Naive thymus-derived CD4-positive, alpha-beta T cell (primary cell): ENCODE results near the gene OR6Y1. TPM values are rescaled to one million over a fixed set of nuclear protein-coding genes. Genes with fewer than 3 reads are reported as not detected.

ENCODE experiments used
- ATAC-seq: fragments of 150-1000 bp; cut with Tn5 transposase; 2 replicates; pipeline ENCODE4 v1.10.0; 2021; ENCODE audit warnings: mild to moderate bottlenecking, moderate library complexity
- CTCF ChIA-PET: fragments of 350-600 bp; sonication (Branson Sonifier 250); formaldehyde crosslinking; loops from one replicate; lab custom pipeline; 2021; ENCODE audit warnings: antibody characterized with exemption; lab: Charles Lee
- POLR2A ChIA-PET: fragments of 350-600 bp; sonication (Branson Sonifier 250); formaldehyde crosslinking; loops from one replicate; lab custom pipeline; 2021; ENCODE audit warnings: antibody characterized with exemption, inconsistent platforms; lab: Charles Lee
- DNase-seq, 9 donors: peaks; one replicate each; pipeline versions ENCODE4 v3.0.0 to v3.0.0-alpha.2; 2020 to 2022; ENCODE audit warnings: mixed read lengths in 1 of 9
- H3K27ac ChIP-seq: one replicate; pipeline ENCODE4 v1.7.0; 2013; ENCODE audit warnings: mild to moderate bottlenecking, low read depth, low read length, moderate library complexity
- H3K27me3 ChIP-seq, 2 donors: one replicate each; pipeline ENCODE4 v1.7.0; 2013; ENCODE audit warnings: low read length in 2 of 2, mild to moderate bottlenecking in 2 of 2, moderate library complexity in 2 of 2; ENCODE audit not compliant: control insufficient read depth in 2 of 2, insufficient read depth in 2 of 2
- H3K36me3 ChIP-seq, 3 experiments: 1 replicate in 2 of 3; 2 replicates in 1 of 3; pipeline ENCODE4 v1.7.0; 2013; ENCODE audit warnings: low read length in 3 of 3, mild to moderate bottlenecking in 3 of 3, moderate library complexity in 1 of 3; ENCODE audit not compliant: insufficient read depth in 3 of 3, control insufficient read depth in 2 of 3
- H3K4me1 ChIP-seq, 2 donors: one replicate each; pipeline ENCODE4 v1.7.0; 2013; ENCODE audit warnings: low read length in 2 of 2, mild to moderate bottlenecking in 2 of 2, moderate library complexity in 1 of 2; ENCODE audit not compliant: control insufficient read depth in 2 of 2, insufficient read depth in 2 of 2
- H3K4me3 ChIP-seq: 2 replicates; pipeline ENCODE4 v1.7.0; 2013; ENCODE audit warnings: mild to moderate bottlenecking, low read length
- H3K9me3 ChIP-seq, 3 experiments: 1 replicate in 2 of 3; 2 replicates in 1 of 3; pipeline ENCODE4 v1.7.0; 2013; ENCODE audit warnings: low read length in 3 of 3; ENCODE audit not compliant: control insufficient read depth in 2 of 3
- H3K27ac Mint-ChIP-seq, 9 donors: one replicate each; pipeline ENCODE4 v1.8.0; 2020 to 2022; ENCODE audit warnings: mixed read lengths in 9 of 9, mild to moderate bottlenecking in 8 of 9, moderate library complexity in 5 of 9, inconsistent platforms in 2 of 9
- H3K27me3 Mint-ChIP-seq, 5 donors: one replicate each; pipeline ENCODE4 v1.8.0; 2021 to 2022; ENCODE audit warnings: mixed read lengths in 5 of 5, mild to moderate bottlenecking in 1 of 5
- H3K36me3 Mint-ChIP-seq, 5 donors: one replicate each; pipeline ENCODE4 v1.8.0; 2020 to 2022; ENCODE audit warnings: mixed read lengths in 5 of 5, mild to moderate bottlenecking in 3 of 5, inconsistent platforms in 1 of 5
- H3K4me1 Mint-ChIP-seq, 7 donors: one replicate each; pipeline ENCODE4 v1.8.0; 2020 to 2022; ENCODE audit warnings: mixed read lengths in 7 of 7, mild to moderate bottlenecking in 3 of 7, inconsistent platforms in 1 of 7
- H3K4me3 Mint-ChIP-seq, 10 donors: one replicate each; pipeline ENCODE4 v1.8.0; 2020 to 2022; ENCODE audit warnings: mild to moderate bottlenecking in 10 of 10, mixed read lengths in 10 of 10, moderate library complexity in 6 of 10, inconsistent platforms in 2 of 10
- H3K9me3 Mint-ChIP-seq, 11 donors: one replicate each; pipeline ENCODE4 v1.8.0; 2020 to 2022; ENCODE audit warnings: mixed read lengths in 11 of 11, mild to moderate bottlenecking in 4 of 11, inconsistent platforms in 1 of 11, moderate library complexity in 1 of 11
- intact Hi-C, 2 donors: fragments of 100-400 bp; cut with micrococcal nuclease; formaldehyde crosslinking; loops; one replicate each; pipeline ENCODE4 v1.15.1; 2023
- polyA plus RNA-seq, 2 donors: library from polyadenylated mRNA; unstranded; fragments of 300-500 nt; fragmentation: Illumina TruSeq; gene quantifications; one replicate each; pipeline ENCODE4 v1.2.3, GENCODE V29; 2021
- total RNA-seq, 6 experiments: library from RNA in 5 of 6; stranded (reverse) in 5 of 6; gene quantifications; 1 replicate in 5 of 6; 2 replicates in 1 of 6; pipeline ENCODE4 v1.2.3 and lab custom pipeline; 2021 to 2026

Gene OR6Y1
- total RNA-seq (not detected), polyA plus RNA-seq (not detected), total RNA-seq (lab: John Stamatoyannopoulos, UW) (not detected)

GRCh38 chr1:158554352-158554751 lies at the start of gene OR6Y1:
Gene OR6Y1 (minus strand): TSS chr1:158554405. CDS start chr1:158548105, 6,300 bp downstream.
- Histone ChIP-seq H3K4me3 (no peak within 1 kb of the TSS), H3K27me3 (no peaks in the 10 kb centered on the region), H3K9me3 (no peaks in the 10 kb centered on the region), H3K27ac (no peak within 1 kb of the TSS), H3K36me3 (no peaks in the 10 kb centered on the region), H3K4me1 (no peaks in the 10 kb centered on the region)
- Mint-ChIP-seq H3K36me3 (no peaks in the 10 kb centered on the region), H3K27ac (no peak within 1 kb of the TSS), H3K27me3 (peaks cover 2 to 29% (median 18%) of the 10 kb centered on the region in 5 donors), H3K9me3 (peaks cover 0 to 3% (median 0%) of the 10 kb centered on the region in 11 donors), H3K4me3 (no peak within 1 kb of the TSS), H3K4me1 (no peaks in the 10 kb centered on the region)
- ChIA-PET CTCF (no interaction called here), POLR2A (no interaction called here)
- DNase-seq: no peak
- intact Hi-C loops: no loop called here
- ATAC-seq: no peak

GRCh38 chr1:158600735-158601134 lies 46.5 kb upstream of the OR6Y1 start:
- H3K9me3 Mint-ChIP-seq: peaks cover 9 to 44% (median 21%) of the 10 kb centered on the region in 11 donors
- ChIA-PET POLR2A (no interaction called here), CTCF (no interaction called here)
- H3K27me3 Mint-ChIP-seq: peaks cover 0 to 31% (median 10%) of the 10 kb centered on the region in 5 donors
- intact Hi-C loops: no loop called here
- H3K36me3 ChIP-seq: no peaks in the 10 kb centered on the region
- H3K4me3 Mint-ChIP-seq: no peak overlapping the region
- H3K27me3 ChIP-seq: no peaks in the 10 kb centered on the region
- ATAC-seq (no peak), DNase-seq (no peak)
- no peak overlapping the region for H3K4me3 ChIP-seq
- peaks cover 0 to 7% (median 4%) of the 10 kb centered on the region in 5 donors for H3K36me3 Mint-ChIP-seq
- H3K9me3 ChIP-seq: peaks cover 0 to 19% (median 0%) of the 10 kb centered on the region in 3 experiments
- H3K4me1 Mint-ChIP-seq: no peaks in the 10 kb centered on the region
- H3K27ac Mint-ChIP-seq: no peak overlapping the region
- no peaks in the 10 kb centered on the region for H3K4me1 ChIP-seq
- H3K27ac ChIP-seq: no peak overlapping the region

- POLR2A ChIA-PET: no interaction called here
- no peak overlapping the region for H3K27ac Mint-ChIP-seq
Measured at GRCh38 chr1:158586942-158587341, 32.7 kb upstream of the OR6Y1 start.

GRCh38 chr1:158583962-158584361 lies 29.8 kb upstream of the OR6Y1 start:
- peaks cover 0 to 11% (median 3%) of the 10 kb centered on the region in 11 donors for H3K9me3 Mint-ChIP-seq
- ChIA-PET POLR2A (no interaction called here), CTCF (no interaction called here)
- intact Hi-C loops: no loop called here
- H3K4me1 Mint-ChIP-seq: no peaks in the 10 kb centered on the region
- Histone ChIP-seq H3K4me1 (no peaks in the 10 kb centered on the region), H3K27me3 (no peaks in the 10 kb centered on the region), H3K9me3 (no peaks in the 10 kb centered on the region), H3K36me3 (no peaks in the 10 kb centered on the region), H3K4me3 (no peak overlapping the region), H3K27ac (no peak overlapping the region)
- no peak for DNase-seq
- H3K4me3 Mint-ChIP-seq: no peak overlapping the region
- no peak overlapping the region for H3K27ac Mint-ChIP-seq
- ATAC-seq: no peak
- H3K36me3 Mint-ChIP-seq: peaks cover 0 to 4% (median 0%) of the 10 kb centered on the region in 5 donors
- H3K27me3 Mint-ChIP-seq: peaks cover 0 to 27% (median 19%) of the 10 kb centered on the region in 5 donors

More at GRCh38 chr1:158586942-158587341, 32.7 kb upstream of the OR6Y1 start:
- DNase-seq: no peak
- Mint-ChIP-seq H3K4me1 (no peaks in the 10 kb centered on the region), H3K36me3 (peaks cover 0 to 4% (median 0%) of the 10 kb centered on the region in 5 donors), H3K4me3 (no peak overlapping the region), H3K27me3 (peaks cover 0 to 45% (median 18%) of the 10 kb centered on the region in 5 donors), H3K9me3 (peaks cover 0 to 11% (median 4%) of the 10 kb centered on the region in 11 donors)
- Histone ChIP-seq H3K27ac (no peak overlapping the region), H3K27me3 (no peaks in the 10 kb centered on the region), H3K4me3 (no peak overlapping the region), H3K9me3 (no peaks in the 10 kb centered on the region), H3K36me3 (no peaks in the 10 kb centered on the region), H3K4me1 (no peaks in the 10 kb centered on the region)
- ATAC-seq: no peak
- CTCF ChIA-PET: no interaction called here
- intact Hi-C loops: no loop called here

- Histone ChIP-seq H3K27me3 (no peaks in the 10 kb centered on the region), H3K36me3 (no peaks in the 10 kb centered on the region), H3K4me3 (no peak within 1 kb of the TSS), H3K27ac (no peak within 1 kb of the TSS), H3K9me3 (no peaks in the 10 kb centered on the region), H3K4me1 (no peaks in the 10 kb centered on the region)
- Mint-ChIP-seq H3K27me3 (peaks cover 0 to 25% (median 23%) of the 10 kb centered on the region in 5 donors), H3K27ac (no peak within 1 kb of the TSS), H3K36me3 (no peaks in the 10 kb centered on the region), H3K9me3 (peaks cover 0 to 1% (median 0%) of the 10 kb centered on the region in 11 donors), H3K4me3 (no peak within 1 kb of the TSS), H3K4me1 (no peaks in the 10 kb centered on the region)
- intact Hi-C loops: no loop called here
- ChIA-PET CTCF (no interaction called here), POLR2A (interaction anchor here (0.6 kb wide), 1 partner anchor 107 kb away, joined by 3 read pairs; no protein-coding TSS in a partner anchor)
- DNase-seq: no peak
- no peak for ATAC-seq
Measured at GRCh38 chr1:158579733-158580132, 25.5 kb upstream of the OR6Y1 start, which contains the start of gene OR10X1. Gene OR10X1 (minus strand): TSS chr1:158579899. CDS start chr1:158579899, 0 bp downstream.

GRCh38 chr1:158577561-158577960 lies 23.4 kb upstream of the OR6Y1 start:
- ATAC-seq: no peak
- no peak overlapping the region for H3K27ac Mint-ChIP-seq
- no peaks in the 10 kb centered on the region for H3K36me3 Mint-ChIP-seq
- ChIA-PET CTCF (no interaction called here), POLR2A (no interaction called here)
- Histone ChIP-seq H3K27me3 (no peaks in the 10 kb centered on the region), H3K36me3 (no peaks in the 10 kb centered on the region), H3K4me1 (no peaks in the 10 kb centered on the region), H3K27ac (no peak overlapping the region), H3K9me3 (no peaks in the 10 kb centered on the region), H3K4me3 (no peak overlapping the region)
- DNase-seq: no peak
- no peaks in the 10 kb centered on the region for H3K9me3 Mint-ChIP-seq
- peaks cover 0 to 18% (median 15%) of the 10 kb centered on the region in 5 donors for H3K27me3 Mint-ChIP-seq
- no peak overlapping the region for H3K4me3 Mint-ChIP-seq
- intact Hi-C loops: no loop called here
- H3K4me1 Mint-ChIP-seq: peaks cover 0 to 2% (median 0%) of the 10 kb centered on the region in 7 donors

GRCh38 chr1:158572226-158572625 lies 18.0 kb upstream of the OR6Y1 start:
- CTCF ChIA-PET: no interaction called here
- Histone ChIP-seq H3K36me3 (no peaks in the 10 kb centered on the region), H3K4me3 (no peak overlapping the region), H3K4me1 (no peaks in the 10 kb centered on the region), H3K27me3 (no peaks in the 10 kb centered on the region), H3K9me3 (no peaks in the 10 kb centered on the region), H3K27ac (no peak overlapping the region)
- H3K27ac Mint-ChIP-seq: no peak overlapping the region
- intact Hi-C loops: no loop called here
- H3K27me3 Mint-ChIP-seq: peaks cover 2 to 31% (median 12%) of the 10 kb centered on the region in 5 donors
- H3K4me3 Mint-ChIP-seq: no peak overlapping the region
- peaks cover 0 to 4% (median 0%) of the 10 kb centered on the region in 7 donors for H3K4me1 Mint-ChIP-seq
- no peak for DNase-seq
- H3K9me3 Mint-ChIP-seq: peaks cover 0 to 5% (median 0%) of the 10 kb centered on the region in 11 donors
- POLR2A ChIA-PET: no interaction called here
- no peak for ATAC-seq
- no peaks in the 10 kb centered on the region for H3K36me3 Mint-ChIP-seq
